ENCODE results near the gene ERAP2.

- TF ChIP-seq CTCF (IDR thresholded peaks at IDR 0.05; ENCODE audit: low read length) (no peak), EZH2 (optimal IDR thresholded peaks at IDR 0.05; ENCODE audit: low read depth, low read length) (no peak), EZH2phosphoT487 (IDR thresholded peaks at IDR 0.05; ENCODE audit: low read length) (no peak)
Measured at GRCh38 chr5:96870094-96871026, 5.9 kb upstream of the ERAP2 start.
